T1000 (cell line): ENCODE measurements around the gene CYGB.
"Not testable (repeated sequence)": the region's sequence is repeated elsewhere in the genome, so short reads cannot be mapped to it uniquely, and the experiment has no call there.

Experiments
- DNase-seq: peaks from one replicate; lab custom pipeline; 2025; ENCODE audit warnings: mixed read lengths; lab: John Stamatoyannopoulos, UW

The CYGB gene

GRCh38 chr17:76524598-76525512, 12.7 kb downstream of the CYGB start:
- DNase-seq = peak; percentile 32

- peak; percentile 77 for DNase-seq
Observed at GRCh38 chr17:76523084-76524037, 14.1 kb downstream of the CYGB start.

DNA sequence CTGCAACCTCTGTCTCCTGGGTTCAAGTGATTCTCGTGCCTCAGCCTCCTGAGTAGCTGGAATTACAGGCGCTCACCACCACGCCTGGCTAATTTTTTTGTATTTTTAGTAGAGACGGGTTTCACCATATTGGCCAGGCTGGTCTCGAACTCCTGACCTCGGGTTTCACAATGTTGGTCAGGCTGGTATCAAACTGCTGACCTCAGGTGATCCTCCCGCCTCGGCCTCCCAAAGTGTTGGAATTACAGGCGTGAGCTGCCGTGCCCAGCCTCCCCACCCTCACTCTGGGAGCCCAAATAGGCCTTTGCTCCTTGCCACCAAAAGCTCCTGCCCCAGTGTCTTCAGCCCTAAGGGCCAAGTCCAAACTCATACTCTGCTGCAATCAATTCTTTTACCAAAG, 15.8 kb downstream of the CYGB start:
- DNase-seq = not testable (repeated sequence)

- DNase-seq = no peak
Observed at GRCh38 chr17:76521262-76521661, 16.2 kb downstream of the CYGB start.

GRCh38 chr17:76519048-76519966, 18.2 kb downstream of the CYGB start:
- DNase-seq = no peak

DNA sequence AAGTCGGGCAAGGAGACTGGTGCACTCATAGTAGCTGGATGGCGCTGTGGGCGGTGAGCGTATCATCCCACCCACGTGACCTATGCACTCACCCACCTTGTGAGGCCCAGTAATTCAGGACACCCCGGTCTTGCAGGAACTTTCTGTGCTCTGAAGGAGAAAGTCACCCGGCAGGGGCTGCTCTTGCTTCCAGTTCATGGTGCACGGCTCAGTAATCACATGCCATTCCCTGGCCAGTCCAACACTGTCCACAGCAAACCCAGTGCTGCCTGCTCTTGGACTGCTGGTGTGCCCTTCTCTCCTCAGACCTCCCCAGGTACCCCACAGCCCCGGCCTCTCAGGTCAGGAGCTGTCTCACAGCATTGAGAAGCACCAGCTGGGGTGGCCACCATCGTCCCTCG, 19.9 kb downstream of the CYGB start:
- no peak for DNase-seq

DNA sequence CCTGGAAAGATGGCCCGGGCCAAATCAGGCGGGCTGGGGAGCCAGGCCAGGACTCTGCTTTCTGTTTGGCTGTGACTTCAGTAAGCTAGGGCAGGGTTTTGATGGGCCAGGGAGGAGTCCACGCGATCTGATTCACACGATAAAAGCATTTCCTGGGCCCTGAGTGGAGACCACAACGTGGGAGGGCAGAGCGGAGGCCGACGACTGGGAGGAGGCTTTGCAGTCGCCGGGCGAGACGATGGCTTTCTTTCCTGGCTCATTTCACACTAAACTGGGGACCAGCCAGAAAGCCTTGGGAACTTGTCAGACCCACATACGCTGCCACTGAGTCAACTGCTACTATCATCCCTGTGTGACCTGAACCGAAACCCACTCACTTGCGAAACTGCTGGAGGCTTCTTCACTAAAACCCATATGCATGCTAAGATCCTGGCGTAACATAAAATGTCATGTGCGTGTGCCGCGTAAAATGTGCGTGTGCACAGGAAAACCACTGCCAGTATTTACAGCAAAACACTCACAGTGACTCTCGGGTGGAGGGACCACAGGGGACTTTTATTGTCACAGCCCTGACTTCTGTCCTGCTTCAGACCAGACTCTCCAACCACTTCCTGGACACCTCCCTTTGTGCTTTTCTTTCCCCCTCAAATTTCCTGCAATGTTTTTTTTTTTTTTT, 22.1 kb downstream of the CYGB start:
- DNase-seq = peak; percentile 51

DNA sequence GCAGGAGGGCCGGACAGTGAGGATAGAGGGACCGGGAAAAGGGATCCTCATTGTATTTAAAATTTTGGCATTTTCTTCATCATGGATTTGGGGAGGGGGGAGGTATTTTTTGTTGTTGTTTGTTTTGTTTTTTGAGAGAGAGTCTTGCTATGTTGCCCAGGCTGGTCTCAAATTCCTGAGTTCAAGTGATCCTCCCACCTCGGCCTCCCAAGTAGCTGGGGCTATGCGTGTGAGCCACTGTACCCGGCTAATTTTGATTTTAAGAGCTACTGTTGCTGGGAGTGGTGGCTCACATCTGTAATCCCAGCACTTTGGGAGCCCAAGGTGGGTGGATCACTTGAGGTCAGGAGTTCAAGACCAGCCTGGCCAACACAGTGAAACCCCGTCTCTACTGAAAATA, 23.2 kb downstream of the CYGB start:
- DNase-seq = not testable (repeated sequence)

DNA sequence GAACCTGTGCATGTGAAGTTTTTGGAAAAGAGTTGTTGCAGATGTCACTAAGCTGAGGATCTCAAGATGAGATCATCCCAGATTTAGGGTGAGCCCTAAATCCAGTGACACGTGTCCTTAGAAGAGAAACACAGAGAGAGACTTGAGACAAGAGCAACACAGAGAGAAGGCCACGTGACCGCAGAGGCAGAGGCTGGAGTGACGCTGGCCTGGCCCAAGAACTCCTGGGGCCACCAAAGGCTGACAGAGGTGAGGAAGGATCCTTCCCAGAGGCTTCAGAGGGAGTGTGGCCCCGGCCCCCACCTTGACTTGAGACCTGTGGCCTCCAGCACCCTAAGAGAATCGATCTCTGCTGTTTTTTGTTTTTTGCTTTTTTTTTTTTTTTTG, 24.2 kb downstream of the CYGB start:
- DNase-seq = no peak

GRCh38 chr17:76512366-76513305, 24.9 kb downstream of the CYGB start:
- no peak for DNase-seq

DNA sequence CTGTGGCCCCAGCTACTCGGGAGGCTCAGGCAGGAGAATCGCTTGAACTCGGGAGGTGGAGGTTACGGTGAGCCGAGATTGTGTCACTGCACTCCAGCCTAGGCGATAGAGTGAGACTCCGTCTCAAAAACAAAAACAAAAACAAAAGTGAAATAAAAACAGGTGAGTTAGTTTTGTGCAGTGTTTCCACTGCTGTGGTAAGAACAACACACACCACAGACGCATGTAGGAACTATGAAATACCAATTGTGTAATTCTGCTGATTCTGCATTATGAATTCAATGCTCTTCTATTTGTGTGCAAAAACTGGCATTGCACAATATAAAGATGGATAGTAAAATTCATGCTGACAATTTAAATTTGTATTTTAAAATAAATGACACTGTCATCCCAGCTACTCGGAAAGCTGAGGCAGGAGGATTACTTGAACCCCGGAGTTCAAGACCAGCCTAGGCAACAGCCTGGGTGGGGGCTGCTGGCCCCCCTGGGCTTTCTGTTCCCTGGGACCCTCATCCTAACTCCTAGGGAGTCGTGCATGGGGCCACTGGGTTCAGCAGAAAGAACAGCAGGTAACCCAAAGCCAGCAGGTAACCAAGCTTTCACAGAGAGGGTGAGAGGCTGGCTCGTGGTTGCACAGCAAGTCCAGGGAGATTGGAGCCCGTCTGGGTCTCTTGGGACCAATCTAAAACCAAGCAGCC, 25.7 kb downstream of the CYGB start:
- DNase-seq = no peak

DNA sequence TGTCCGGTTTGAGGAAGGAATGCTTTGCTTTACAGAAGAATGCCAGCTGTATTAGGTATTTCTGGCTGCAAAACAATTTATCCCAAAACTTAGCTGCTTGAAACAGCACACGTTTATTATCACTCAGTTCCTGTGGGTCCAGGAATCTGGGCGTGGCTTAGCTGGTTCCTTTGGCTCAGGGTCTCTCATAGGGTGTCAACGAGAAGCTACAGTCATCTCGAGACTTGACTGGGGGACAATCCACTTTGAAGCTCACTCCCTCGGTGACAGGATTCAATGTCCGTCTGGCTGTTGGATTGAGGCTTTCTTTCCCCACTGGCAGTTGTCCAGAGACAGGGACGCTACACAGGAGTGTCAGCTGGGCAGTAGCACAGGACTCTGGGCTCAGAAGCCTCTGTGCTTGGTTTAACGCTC, 26.7 kb downstream of the CYGB start:
- no peak for DNase-seq

- not testable (repeated sequence) for DNase-seq
Observed at GRCh38 chr17:76508472-76509063, 28.9 kb downstream of the CYGB start.

GRCh38 chr17:76506408-76507345, 30.8 kb downstream of the CYGB start:
- DNase-seq = peak; percentile 73

DNA sequence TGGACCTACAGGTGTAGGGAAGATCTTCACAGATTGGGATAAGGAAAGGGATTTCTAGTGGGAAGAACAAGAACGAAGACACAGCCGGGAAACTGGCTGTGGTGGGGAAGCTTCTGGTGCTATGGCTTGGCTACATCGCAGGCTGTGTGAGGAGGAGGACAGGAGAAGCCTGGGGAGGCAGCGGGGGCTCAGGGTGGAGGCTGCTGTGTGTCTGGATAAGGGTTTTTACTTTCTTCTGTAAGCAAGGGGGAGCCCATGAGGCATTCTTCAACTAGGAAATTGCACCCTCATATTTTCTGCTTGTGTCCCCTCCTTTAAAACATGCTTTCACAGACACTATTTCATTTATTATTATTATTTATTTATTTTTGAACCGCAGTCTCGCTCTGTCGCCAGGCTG, 33.4 kb downstream of the CYGB start:
- no peak for DNase-seq

GRCh38 chr17:76502341-76503211, 34.9 kb downstream of the CYGB start:
- no peak for DNase-seq

DNA sequence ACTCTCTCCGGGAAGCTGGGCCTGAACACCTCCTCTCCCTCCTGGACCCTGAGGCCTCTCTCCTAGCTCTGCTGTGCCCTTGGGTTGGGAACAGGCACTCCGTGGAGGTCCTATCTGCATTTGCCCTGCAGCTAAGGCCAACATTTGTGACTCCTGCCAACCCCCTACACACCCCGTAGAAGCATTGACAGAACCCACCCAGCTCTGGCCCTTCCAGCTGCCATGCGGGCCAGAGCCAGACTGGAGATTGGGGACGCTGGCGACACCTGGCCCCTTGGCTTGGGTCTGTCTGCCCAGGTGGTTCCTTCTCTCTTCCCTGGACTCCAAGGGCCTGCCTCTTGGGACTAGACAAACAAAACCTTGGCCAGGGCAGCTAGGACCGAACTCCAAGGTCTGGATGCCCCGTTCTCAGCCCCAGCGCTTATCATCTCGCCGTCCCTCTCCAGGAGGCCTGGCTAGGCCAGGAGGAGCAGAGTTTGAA, 35.6 kb downstream of the CYGB start:
- no peak for DNase-seq
